ENCODE results near the gene TSHZ1.

- TF ChIP-seq CTCF (IDR thresholded peaks at IDR 0.05) (no peak), POLR2A (IDR thresholded peaks at IDR 0.05) (no peak)
Observed at GRCh38 chr18:75248426-75249174, 38.0 kb downstream of the TSHZ1 start.
